Endodermal cell (in vitro differentiated cells): ENCODE data around the gene SVOPL. TPM values are rescaled to one million over a fixed set of nuclear protein-coding genes. Genes with fewer than 3 reads are reported as not detected.

ENCODE experiments used
- DNase-seq: peaks from one replicate; pipeline ENCODE4 v3.0.0-alpha.2; 2017
- H3K27ac ChIP-seq: 2 replicates; pipeline ENCODE4 v1.5.1; 2013; ENCODE audit warnings: mild to moderate bottlenecking, low read depth, low read length, moderate library complexity
- H3K27me3 ChIP-seq: 2 replicates; pipeline ENCODE4 v1.6.1; 2013; ENCODE audit warnings: mild to moderate bottlenecking, low read length, moderate library complexity; ENCODE audit not compliant: insufficient read depth, control insufficient read depth, poor library complexity, severe bottlenecking
- H3K36me3 ChIP-seq: 2 replicates; pipeline ENCODE4 v1.7.0; 2013; ENCODE audit warnings: mild to moderate bottlenecking, low read length, moderate library complexity; ENCODE audit not compliant: control insufficient read depth, insufficient read depth
- H3K4me1 ChIP-seq: one replicate; pipeline ENCODE4 v1.7.0; 2013; ENCODE audit warnings: low read length; ENCODE audit not compliant: control insufficient read depth, insufficient read depth
- H3K4me3 ChIP-seq: 2 replicates; pipeline ENCODE4 v1.5.1; 2013; ENCODE audit warnings: mild to moderate bottlenecking, low read length, moderate library complexity
- H3K9ac ChIP-seq: 2 replicates; pipeline ENCODE4 v1.6.1; 2013; ENCODE audit warnings: mild to moderate bottlenecking, low read length, moderate library complexity; ENCODE audit not compliant: poor library complexity, severe bottlenecking; ENCODE audit errors: extremely low read depth
- H3K9me3 ChIP-seq: 2 replicates; pipeline ENCODE4 v1.6.1; 2013; ENCODE audit warnings: mild to moderate bottlenecking, low read length, moderate library complexity; ENCODE audit not compliant: control insufficient read depth
- H3K27ac Mint-ChIP-seq: 2 replicates; pipeline ENCODE4 v1.8.0; 2020; ENCODE audit warnings: mixed read lengths
- H3K27me3 Mint-ChIP-seq: 2 replicates; pipeline ENCODE4 v1.8.0; 2021; ENCODE audit warnings: mild to moderate bottlenecking, mixed read lengths; ENCODE audit not compliant: insufficient read depth
- H3K36me3 Mint-ChIP-seq: 2 replicates; pipeline ENCODE4 v1.8.0; 2020; ENCODE audit warnings: low read depth, mixed read lengths
- H3K4me1 Mint-ChIP-seq: 2 replicates; pipeline ENCODE4 v1.8.0; 2020; ENCODE audit warnings: mixed read lengths
- H3K4me3 Mint-ChIP-seq: 2 replicates; pipeline ENCODE4 v1.8.0; 2020; ENCODE audit warnings: mild to moderate bottlenecking, moderate library complexity, mixed read lengths
- H3K9me3 Mint-ChIP-seq: 2 replicates; pipeline ENCODE4 v1.8.0; 2020; ENCODE audit warnings: mild to moderate bottlenecking, mixed read lengths
- CTCF ChIP-seq: fragments of 200-600 bp; sonication (generic); conservative IDR thresholded peaks from 2 replicates; pipeline ENCODE4 v1.5.0; 2021; ENCODE audit warnings: antibody characterized with exemption, mild to moderate bottlenecking
- WGBS, 2 experiments: methylation state at CpG; one replicate each; pipeline versions ENCODE4 v1.1.5 to v1.1.7; 2013; ENCODE audit warnings: missing lambda C conversion rate in 2 of 2, mixed read lengths in 1 of 2; ENCODE audit not compliant: insufficient coverage in 1 of 2, insufficient read length in 1 of 2; 5-methylcytosine and 5-hydroxymethylcytosine counted together
- total RNA-seq, 2 donors: library from RNA; stranded (reverse); fragmentation: NEBNext Ultra II Directional in 1 of 2; extraction: Animal tissue kit (Norgen Biotek cat#: 25700) in 1 of 2; gene quantifications; 2 replicates in 1 of 2; 3 replicates in 1 of 2; pipeline ENCODE4 v1.2.1, GENCODE V29; 2021

The SVOPL gene
- total RNA-seq, 2 donors from 2014 or later = 0.86 to 0.95 TPM

DNA sequence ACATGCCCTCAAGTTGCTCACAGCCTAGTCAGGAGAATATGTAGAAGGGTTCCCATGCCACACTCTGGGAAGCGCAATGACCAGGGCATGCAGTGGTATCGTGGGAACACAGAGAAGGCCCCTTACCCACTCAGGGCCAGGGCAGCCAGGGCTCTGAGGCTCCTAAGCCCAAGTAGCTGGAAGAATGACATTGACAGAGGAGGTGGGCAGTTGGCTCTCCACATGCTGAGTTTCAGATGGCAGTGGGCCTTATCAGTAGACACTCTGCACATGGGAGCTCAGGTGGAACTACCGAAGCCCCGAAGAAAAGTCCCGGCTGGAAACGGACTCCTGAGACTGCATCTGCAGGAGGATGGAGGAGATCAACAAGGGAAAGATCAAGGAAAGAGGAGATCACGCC is 15.7 kb upstream of the SVOPL start:
- no peak overlapping the region for H3K9ac ChIP-seq
- no peaks in the 10 kb centered on the region for H3K27me3 ChIP-seq
- H3K9me3 ChIP-seq = no peaks in the 10 kb centered on the region
- H3K36me3 Mint-ChIP-seq = no peaks in the 10 kb centered on the region
- H3K4me3 Mint-ChIP-seq = no peak overlapping the region
- no peak overlapping the region for H3K4me3 ChIP-seq
- no peaks in the 10 kb centered on the region for H3K27me3 Mint-ChIP-seq
- no peak overlapping the region for H3K27ac ChIP-seq
- H3K4me1 ChIP-seq = no peaks in the 10 kb centered on the region
- H3K4me1 Mint-ChIP-seq = no peaks in the 10 kb centered on the region
- 94 to 95% methylated on average over 5 to 7 of the region's 7 CpGs for WGBS, 2 experiments
- no peak overlapping the region for H3K27ac Mint-ChIP-seq
- no peak for DNase-seq
- H3K9me3 Mint-ChIP-seq = no peaks in the 10 kb centered on the region
- H3K36me3 ChIP-seq = no peaks in the 10 kb centered on the region
- TF ChIP-seq CTCF = no peak

DNA sequence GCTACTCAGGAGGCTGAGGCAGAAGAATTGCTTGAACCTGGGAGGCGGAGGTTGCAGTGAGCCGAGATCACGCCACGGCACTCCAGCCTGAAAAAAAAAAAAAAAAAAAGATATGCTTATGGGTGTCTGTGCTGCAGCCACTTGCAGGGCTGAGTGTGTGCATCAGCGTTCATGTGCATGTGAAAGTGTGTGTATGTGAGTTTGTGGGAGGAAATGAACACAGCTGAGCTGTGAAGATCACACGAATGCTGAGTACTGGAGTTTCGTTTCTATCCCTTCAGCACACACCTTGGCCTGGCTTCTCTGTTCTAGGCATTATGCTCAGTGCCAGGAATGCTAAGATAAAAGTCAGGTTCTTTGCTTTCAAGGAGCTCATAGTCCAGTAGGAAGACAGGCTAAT is 12.0 kb upstream of the SVOPL start:
- no peaks in the 10 kb centered on the region for H3K4me1 Mint-ChIP-seq
- no peaks in the 10 kb centered on the region for H3K27me3 ChIP-seq
- H3K27me3 Mint-ChIP-seq = no peaks in the 10 kb centered on the region
- H3K4me1 ChIP-seq = no peaks in the 10 kb centered on the region
- WGBS, 2 experiments = 88 to 100% methylated on average over 1 to 7 of the region's 7 CpGs
- no peak overlapping the region for H3K4me3 Mint-ChIP-seq
- no peak overlapping the region for H3K9ac ChIP-seq
- no peak for TF ChIP-seq CTCF
- no peaks in the 10 kb centered on the region for H3K9me3 ChIP-seq
- H3K27ac Mint-ChIP-seq = no peak overlapping the region
- H3K36me3 Mint-ChIP-seq = no peaks in the 10 kb centered on the region
- no peak overlapping the region for H3K27ac ChIP-seq
- H3K36me3 ChIP-seq = no peaks in the 10 kb centered on the region
- H3K4me3 ChIP-seq = no peak overlapping the region
- no peak for DNase-seq
- H3K9me3 Mint-ChIP-seq = no peaks in the 10 kb centered on the region

DNA sequence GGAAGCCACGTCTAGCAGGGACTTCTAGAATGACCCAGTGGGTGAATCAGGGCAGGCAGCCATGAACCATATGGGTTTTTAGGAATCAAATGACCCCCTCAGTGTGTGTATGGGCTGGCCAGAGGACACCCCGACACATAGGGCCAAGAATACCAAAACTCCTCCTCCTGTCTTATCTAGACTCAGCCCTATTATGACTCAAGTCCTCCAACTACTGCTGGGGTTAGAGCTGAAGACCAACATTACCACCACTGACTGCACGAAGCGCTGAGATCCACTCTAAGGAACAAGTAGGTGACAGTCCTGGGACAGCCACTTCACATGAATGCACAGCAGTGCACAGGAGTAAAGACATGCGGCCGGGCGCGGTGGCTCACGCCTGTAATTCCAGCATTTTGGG is 11.5 kb upstream of the SVOPL start:
- Histone ChIP-seq H3K9me3 (no peaks in the 10 kb centered on the region), H3K27me3 (no peaks in the 10 kb centered on the region), H3K27ac (no peak overlapping the region), H3K36me3 (no peaks in the 10 kb centered on the region), H3K4me3 (no peak overlapping the region), H3K4me1 (no peaks in the 10 kb centered on the region), H3K9ac (no peak overlapping the region)
- Mint-ChIP-seq H3K27me3 (no peaks in the 10 kb centered on the region), H3K9me3 (no peaks in the 10 kb centered on the region), H3K27ac (no peak overlapping the region), H3K4me3 (no peak overlapping the region), H3K4me1 (no peaks in the 10 kb centered on the region), H3K36me3 (no peaks in the 10 kb centered on the region)
- 91 to 98% methylated on average over 8 to 9 of the region's 9 CpGs for WGBS, 2 experiments
- no peak for TF ChIP-seq CTCF
- DNase-seq = no peak
